ENCODE data around the gene BEX2.
"Not testable (repeated sequence)": the region's sequence is repeated elsewhere in the genome, so short reads cannot be mapped to it uniquely, and the experiment has no call there.

Gene BEX2

GRCh38 chrX:103310555-103311398, at the start of gene BEX2:
Gene BEX2 (minus strand): TSS chrX:103310990. CDS start chrX:103309976, 1,014 bp downstream.
- Histone ChIP-seq H3K27ac (no peak within 1 kb of the TSS), H3K27me3 (replicated peaks) (peaks cover 2% of the 10 kb centered on the region), H3K36me3 (replicated peaks) (no peaks in the 10 kb centered on the region), H3K4me3 (ENCODE audit: low read depth, low read length) (peak within 1 kb of the TSS; percentile 52)
- DNase-seq = peak; percentile 31
- in situ Hi-C loops (cut with HindIII; ENCODE audit: low pct_ligation_motif_present, low sequenced_read_pairs) = no loop called here
- TF ChIP-seq CTCF (IDR thresholded peaks at IDR 0.05; ENCODE audit: low read depth, low read length, missing control alignments) = no peak

- no peak for TF ChIP-seq CTCF (IDR thresholded peaks at IDR 0.05; ENCODE audit: low read depth, low read length, missing control alignments)
- no peak for DNase-seq
- Histone ChIP-seq H3K4me3 (ENCODE audit: low read depth, low read length) (no peak overlapping the region), H3K36me3 (replicated peaks) (no peaks in the 10 kb centered on the region), H3K27me3 (replicated peaks) (no peaks in the 10 kb centered on the region), H3K27ac (no peak overlapping the region)
- in situ Hi-C loops (cut with HindIII; ENCODE audit: low pct_ligation_motif_present, low sequenced_read_pairs) = no loop called here
Measured at GRCh38 chrX:103360092-103360491, 49.3 kb upstream of the BEX2 start.

- DNase-seq; H3K27me3 ChIP-seq (replicated peaks); H3K36me3 ChIP-seq (replicated peaks); H3K27ac ChIP-seq; H3K4me3 ChIP-seq (ENCODE audit: low read depth, low read length); in situ Hi-C loops (cut with HindIII; ENCODE audit: low pct_ligation_motif_present, low sequenced_read_pairs): not testable (repeated sequence)
Measured at GRCh38 chrX:103359605-103360004, 48.8 kb upstream of the BEX2 start.

- H3K36me3 ChIP-seq (replicated peaks) = no peaks in the 10 kb centered on the region
- no peak for DNase-seq
- no peak for TF ChIP-seq CTCF (IDR thresholded peaks at IDR 0.05; ENCODE audit: low read depth, low read length, missing control alignments)
- in situ Hi-C loops (cut with HindIII; ENCODE audit: low pct_ligation_motif_present, low sequenced_read_pairs) = no loop called here
- H3K27me3 ChIP-seq (replicated peaks) = no peaks in the 10 kb centered on the region
- H3K4me3 ChIP-seq (ENCODE audit: low read depth, low read length) = peak overlapping the region; percentile 69
- no peak overlapping the region for H3K27ac ChIP-seq
Measured at GRCh38 chrX:103357871-103358270, 47.1 kb upstream of the BEX2 start.

- Histone ChIP-seq H3K27me3 (replicated peaks) (no peaks in the 10 kb centered on the region), H3K36me3 (replicated peaks) (no peaks in the 10 kb centered on the region), H3K4me3 (ENCODE audit: low read depth, low read length) (peak overlapping the region; percentile 69), H3K27ac (peak overlapping the region; percentile 93)
- in situ Hi-C loops (cut with HindIII; ENCODE audit: low pct_ligation_motif_present, low sequenced_read_pairs) = no loop called here
- no peak for DNase-seq
- no peak for TF ChIP-seq CTCF (IDR thresholded peaks at IDR 0.05; ENCODE audit: low read depth, low read length, missing control alignments)
Measured at GRCh38 chrX:103356858-103357257, 46.1 kb upstream of the BEX2 start.

- Histone ChIP-seq H3K27me3 (replicated peaks) (no peaks in the 10 kb centered on the region), H3K36me3 (replicated peaks) (no peaks in the 10 kb centered on the region), H3K27ac (peak within 1 kb of the TSS; percentile 93), H3K4me3 (ENCODE audit: low read depth, low read length) (peak within 1 kb of the TSS; percentile 69)
- DNase-seq = peak; percentile 65
- TF ChIP-seq CTCF (IDR thresholded peaks at IDR 0.05; ENCODE audit: low read depth, low read length, missing control alignments) = no peak
- in situ Hi-C loops (cut with HindIII; ENCODE audit: low pct_ligation_motif_present, low sequenced_read_pairs) = no loop called here
Measured at GRCh38 chrX:103356130-103356798, 45.5 kb upstream of the BEX2 start, which contains the start of gene TCEAL9. Gene TCEAL9 (plus strand): TSS chrX:103356506. CDS start chrX:103357685, 1,179 bp downstream.

All from brain microvascular endothelial cell (primary cell).